GM19397 (cell line): ENCODE measurements around the gene GRIN2D.

ENCODE experiments used
- ATAC-seq: cut with Tn5 transposase; IDR thresholded peaks from one replicate; pipeline ENCODE4 v1.9.1; 2021; ENCODE audit warnings: mild to moderate bottlenecking, moderate library complexity; ENCODE audit not compliant: unreplicated experiment

GRIN2D gene

DNA sequence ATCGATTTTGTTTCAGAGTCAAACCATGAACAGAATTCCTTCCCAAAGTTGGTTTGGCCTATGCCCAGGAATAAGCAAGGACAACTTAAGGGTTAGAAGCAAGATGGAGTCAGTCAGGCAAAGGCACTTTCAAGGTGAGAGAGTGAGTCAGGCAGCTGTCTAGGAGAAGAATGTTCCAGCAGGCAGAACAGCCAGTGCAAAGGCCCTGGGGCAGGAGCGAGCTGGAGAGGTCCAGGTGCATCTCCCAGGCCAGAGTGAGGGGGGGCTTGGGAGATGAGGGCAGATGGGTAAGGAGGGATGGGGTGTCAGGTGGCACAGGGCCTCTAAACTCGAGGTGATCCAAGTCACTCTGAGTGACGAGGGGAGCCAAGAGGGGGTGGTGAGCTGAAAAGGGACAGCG is 43.1 kb downstream of the GRIN2D start:
- no peak for ATAC-seq

DNA sequence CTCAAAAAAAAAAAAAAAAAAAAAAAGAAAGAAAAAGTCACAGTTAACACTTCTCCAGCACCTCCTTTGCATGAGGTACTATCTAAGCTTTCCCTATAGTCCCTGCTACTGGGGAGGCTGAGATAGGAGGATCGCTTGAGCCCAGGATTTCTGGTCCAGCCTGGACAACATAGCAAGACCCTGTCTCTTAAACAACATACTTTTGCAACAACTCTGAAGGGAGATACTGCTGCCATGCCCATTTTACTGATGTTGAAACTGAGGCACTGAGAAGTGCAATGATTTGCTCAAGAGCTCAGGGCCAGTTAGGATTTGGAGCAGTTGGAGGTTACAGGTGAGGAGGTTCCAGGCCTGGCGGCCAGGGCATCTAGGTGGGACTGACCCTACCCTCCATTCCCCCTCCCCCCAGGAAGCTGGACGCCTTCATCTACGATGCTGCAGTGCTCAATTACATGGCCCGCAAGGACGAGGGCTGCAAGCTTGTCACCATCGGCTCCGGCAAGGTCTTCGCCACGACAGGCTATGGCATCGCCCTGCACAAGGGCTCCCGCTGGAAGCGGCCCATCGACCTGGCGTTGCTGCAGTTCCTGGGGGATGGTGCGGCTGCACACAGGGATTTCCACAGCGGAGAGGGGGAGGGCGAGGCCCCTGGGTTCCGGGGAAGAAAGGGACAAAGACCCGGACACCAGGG is 48.0 kb downstream of the GRIN2D start:
- ATAC-seq, result no peak

DNA sequence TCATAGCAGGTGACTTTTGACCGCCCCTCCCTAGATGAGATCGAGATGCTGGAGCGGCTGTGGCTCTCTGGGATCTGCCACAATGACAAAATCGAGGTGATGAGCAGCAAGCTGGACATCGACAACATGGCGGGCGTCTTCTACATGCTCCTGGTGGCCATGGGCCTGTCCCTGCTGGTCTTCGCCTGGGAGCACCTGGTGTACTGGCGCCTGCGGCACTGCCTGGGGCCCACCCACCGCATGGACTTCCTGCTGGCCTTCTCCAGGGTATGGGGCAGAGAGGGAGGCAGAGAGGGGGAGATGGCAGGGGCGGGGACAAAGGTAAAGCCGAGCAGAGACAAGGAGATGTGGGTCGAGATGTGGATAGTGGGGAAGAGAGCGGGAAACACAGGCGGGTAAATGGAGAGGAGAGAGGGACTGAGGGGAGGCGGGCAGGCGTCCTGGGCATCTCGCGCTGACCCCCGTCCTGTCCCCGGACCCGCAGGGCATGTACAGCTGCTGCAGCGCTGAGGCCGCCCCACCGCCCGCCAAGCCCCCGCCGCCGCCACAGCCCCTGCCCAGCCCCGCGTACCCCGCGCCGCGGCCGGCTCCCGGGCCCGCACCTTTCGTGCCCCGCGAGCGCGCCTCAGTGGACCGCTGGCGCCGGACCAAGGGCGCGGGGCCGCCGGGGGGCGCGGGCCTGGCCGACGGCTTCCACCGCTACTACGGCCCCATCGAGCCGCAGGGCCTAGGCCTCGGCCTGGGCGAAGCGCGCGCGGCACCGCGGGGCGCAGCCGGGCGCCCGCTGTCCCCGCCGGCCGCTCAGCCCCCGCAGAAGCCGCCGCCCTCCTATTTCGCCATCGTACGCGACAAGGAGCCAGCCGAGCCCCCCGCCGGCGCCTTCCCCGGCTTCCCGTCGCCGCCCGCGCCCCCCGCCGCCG is 48.9 kb downstream of the GRIN2D start:
- no peak for ATAC-seq

DNA sequence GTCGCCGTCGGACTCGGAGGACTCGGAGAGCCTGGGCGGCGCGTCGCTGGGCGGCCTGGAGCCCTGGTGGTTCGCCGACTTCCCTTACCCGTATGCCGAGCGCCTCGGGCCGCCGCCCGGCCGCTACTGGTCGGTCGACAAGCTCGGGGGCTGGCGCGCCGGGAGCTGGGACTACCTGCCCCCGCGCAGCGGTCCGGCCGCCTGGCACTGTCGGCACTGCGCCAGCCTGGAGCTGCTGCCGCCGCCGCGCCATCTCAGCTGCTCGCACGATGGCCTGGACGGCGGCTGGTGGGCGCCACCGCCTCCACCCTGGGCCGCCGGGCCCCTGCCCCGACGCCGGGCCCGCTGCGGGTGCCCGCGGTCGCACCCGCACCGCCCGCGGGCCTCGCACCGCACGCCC is 49.8 kb downstream of the GRIN2D start:
- ATAC-seq, result no peak
